ENCODE results near the gene PELI1.

The PELI1 gene

DNA sequence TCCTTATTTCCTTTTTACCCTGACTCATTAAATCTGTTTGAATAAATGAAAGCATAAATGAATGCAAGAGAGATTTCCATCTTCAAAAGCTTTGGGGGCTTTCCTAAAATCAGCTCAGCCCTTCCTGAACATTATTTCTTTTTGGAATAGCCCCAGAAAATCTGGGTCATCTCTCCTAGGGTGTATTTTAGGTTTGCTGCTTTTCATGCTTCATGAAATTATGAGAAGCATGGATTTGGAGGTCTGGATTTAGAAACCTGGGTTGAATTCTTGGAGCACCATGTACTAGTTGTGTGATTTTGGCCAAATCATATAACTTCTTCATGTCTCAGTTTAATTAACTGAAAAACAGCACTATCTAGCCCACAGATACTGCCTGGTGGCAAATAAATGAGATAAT, 24.0 kb upstream of the PELI1 start:
- TF ChIP-seq, protein P1, sequence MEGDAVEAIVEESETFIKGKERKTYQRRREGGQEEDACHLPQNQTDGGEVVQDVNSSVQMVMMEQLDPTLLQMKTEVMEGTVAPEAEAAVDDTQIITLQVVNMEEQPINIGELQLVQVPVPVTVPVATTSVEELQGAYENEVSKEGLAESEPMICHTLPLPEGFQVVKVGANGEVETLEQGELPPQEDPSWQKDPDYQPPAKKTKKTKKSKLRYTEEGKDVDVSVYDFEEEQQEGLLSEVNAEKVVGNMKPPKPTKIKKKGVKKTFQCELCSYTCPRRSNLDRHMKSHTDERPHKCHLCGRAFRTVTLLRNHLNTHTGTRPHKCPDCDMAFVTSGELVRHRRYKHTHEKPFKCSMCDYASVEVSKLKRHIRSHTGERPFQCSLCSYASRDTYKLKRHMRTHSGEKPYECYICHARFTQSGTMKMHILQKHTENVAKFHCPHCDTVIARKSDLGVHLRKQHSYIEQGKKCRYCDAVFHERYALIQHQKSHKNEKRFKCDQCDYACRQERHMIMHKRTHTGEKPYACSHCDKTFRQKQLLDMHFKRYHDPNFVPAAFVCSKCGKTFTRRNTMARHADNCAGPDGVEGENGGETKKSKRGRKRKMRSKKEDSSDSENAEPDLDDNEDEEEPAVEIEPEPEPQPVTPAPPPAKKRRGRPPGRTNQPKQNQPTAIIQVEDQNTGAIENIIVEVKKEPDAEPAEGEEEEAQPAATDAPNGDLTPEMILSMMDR (IDR thresholded peaks at IDR 0.05; ENCODE audit: low read depth, low read length) = no peak
- no peak for DNase-seq (ENCODE audit: extremely low read depth, low read depth)

DNA sequence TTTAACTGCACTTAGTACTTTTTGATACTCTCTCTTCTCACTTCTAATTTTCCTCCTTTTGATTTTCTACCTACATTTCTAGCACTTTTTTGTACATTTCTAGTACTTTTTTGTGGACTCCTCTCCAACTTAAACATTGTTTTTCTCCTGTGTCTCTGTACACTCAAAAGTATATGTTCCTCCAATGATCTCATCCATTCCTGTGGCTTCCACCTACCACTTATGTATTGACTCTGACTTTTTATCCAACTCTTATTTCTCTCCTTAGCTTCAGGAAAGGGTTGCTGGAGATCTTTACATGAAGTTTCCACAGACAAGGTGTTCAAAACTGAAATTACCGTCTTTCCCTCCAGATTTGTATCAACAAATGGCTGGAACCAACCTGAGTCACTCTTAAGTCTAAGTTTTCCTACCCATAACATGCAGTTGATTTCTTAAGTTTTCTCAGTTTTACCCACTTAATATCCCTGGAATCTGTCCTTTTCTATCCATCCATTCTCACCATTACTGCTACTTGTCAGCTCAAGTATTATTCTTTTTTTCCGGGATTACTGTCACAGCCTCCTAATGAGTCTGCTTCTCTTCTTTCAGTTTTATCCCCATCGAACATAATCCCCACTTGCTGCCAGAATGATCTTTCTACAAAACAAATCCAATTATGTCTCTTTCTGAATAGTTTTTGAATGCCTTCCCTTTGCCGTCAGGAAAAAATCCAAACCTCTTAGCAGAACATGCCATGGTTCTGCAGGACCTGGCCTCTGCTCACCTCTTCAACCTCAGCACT, 22.6 kb upstream of the PELI1 start:
- TF ChIP-seq, protein P1 (IDR thresholded peaks at IDR 0.05; ENCODE audit: low read depth, low read length) = no peak
- DNase-seq (ENCODE audit: extremely low read depth, low read depth) = no peak

DNA sequence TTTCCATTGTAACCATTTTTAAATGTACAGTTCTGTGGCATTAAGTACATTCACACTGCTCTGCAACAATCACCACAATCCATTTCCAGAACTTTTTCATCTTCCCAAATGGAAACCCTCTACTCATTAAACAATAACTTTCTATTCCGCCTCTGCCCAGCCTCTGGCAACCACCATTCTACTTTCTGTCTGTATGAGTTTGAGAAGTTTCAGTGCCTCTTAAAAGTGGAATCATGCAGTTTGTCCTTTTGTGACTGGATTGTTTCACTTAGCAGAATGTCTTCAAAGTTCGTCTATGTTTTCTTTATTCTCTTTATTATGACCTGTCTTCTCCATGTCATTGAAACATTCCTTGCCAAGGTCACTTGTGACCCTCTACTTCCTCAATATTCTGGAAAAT, 22.0 kb upstream of the PELI1 start:
- TF ChIP-seq, protein P1 (IDR thresholded peaks at IDR 0.05; ENCODE audit: low read depth, low read length) = no peak
- DNase-seq (ENCODE audit: extremely low read depth, low read depth) = no peak

DNA sequence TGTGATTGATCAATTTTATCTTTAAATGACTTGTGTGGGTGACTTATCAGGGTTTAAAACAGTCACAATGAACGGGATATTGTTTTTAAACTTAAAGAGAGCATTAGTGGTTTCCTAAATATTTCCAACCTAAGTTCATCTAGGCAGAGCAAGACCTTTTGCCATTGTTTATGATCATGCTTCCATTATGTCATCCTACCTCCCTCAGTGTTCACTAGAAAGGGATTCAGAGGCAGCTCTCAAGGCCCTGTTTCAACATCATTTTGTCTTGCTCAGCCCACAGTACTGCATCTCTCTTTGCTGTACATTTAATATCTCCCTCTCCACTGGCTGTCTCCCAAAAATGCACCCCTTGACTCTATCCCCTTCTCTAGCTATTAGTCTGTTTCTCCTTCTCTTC, 21.5 kb upstream of the PELI1 start:
- DNase-seq (ENCODE audit: extremely low read depth, low read depth) = no peak
- TF ChIP-seq, protein P1 (IDR thresholded peaks at IDR 0.05; ENCODE audit: low read depth, low read length) = no peak

DNA sequence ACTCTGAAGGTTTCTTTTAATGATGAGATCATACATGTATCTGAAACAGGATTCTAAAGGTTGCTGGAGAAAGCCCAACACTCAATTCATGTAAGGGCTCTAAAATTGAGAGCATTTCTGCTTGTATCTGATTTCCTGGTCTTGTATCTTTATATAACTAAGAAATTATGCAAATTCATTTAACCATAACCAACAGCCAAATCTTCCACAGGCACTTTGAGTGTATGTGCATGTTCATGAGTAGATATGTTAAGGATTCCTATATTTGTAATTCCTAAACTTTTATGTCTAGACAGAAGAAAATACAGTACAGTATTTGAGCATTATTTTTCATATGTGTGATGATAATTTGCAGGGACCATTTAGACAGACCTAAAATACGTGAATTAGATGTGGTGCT, 20.4 kb upstream of the PELI1 start:
- no peak for DNase-seq (ENCODE audit: extremely low read depth, low read depth)
- TF ChIP-seq, protein P1 (IDR thresholded peaks at IDR 0.05; ENCODE audit: low read depth, low read length) = no peak

DNA sequence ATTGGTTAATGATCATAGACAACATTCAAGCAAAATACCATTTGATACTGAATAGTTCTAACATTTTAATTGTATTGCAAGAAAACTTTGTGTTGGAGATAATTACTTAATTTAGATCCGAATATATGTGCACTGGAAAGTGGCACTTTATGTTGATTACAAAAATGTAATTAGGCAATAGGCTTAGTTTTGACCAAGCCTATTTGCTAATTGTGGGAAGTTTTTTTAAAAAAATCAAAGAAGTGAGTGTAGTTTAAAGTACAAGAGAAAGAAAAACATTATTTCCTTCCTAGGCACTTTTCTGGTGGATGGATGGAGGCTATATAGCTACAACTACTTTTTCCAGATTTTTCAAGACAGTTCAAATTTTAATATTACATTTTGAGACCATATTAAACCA, 18.3 kb upstream of the PELI1 start:
- TF ChIP-seq, protein P1 (IDR thresholded peaks at IDR 0.05; ENCODE audit: low read depth, low read length) = no peak

DNA sequence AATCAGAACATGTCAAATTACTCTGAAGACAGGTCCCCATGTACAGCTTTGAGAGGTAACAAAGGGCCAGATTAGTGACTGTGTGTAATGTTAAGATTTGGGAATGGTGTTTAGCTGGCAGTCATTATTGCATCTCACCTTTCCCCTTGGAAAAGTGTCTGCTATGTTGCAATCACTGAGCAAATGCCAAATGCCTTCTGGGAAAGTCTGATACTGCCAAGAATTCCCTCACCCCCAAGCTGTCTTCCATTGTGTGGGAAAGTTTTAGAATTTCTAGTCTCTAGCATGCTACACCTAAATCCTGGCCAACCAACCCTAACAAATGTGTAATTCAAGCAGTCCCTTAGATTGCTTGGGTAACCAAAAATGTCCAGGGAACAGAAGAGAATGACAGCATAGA, 13.6 kb upstream of the PELI1 start:
- TF ChIP-seq, protein P1 (IDR thresholded peaks at IDR 0.05; ENCODE audit: low read depth, low read length) = no peak

More for the DNA sequence above, 18.3 kb upstream of the PELI1 start:
- DNase-seq (ENCODE audit: extremely low read depth, low read depth) = no peak

More for the DNA sequence above, 13.6 kb upstream of the PELI1 start:
- no peak for DNase-seq (ENCODE audit: extremely low read depth, low read depth)

All from AG09319 (cell line).